GM21423 (cell line): ENCODE measurements around the gene CYP46A1.

Experiments
- ATAC-seq: cut with Tn5 transposase; IDR thresholded peaks from one replicate; pipeline ENCODE4 v1.9.1; 2021; ENCODE audit warnings: mild to moderate bottlenecking, moderate library complexity; ENCODE audit not compliant: unreplicated experiment

The CYP46A1 gene

DNA sequence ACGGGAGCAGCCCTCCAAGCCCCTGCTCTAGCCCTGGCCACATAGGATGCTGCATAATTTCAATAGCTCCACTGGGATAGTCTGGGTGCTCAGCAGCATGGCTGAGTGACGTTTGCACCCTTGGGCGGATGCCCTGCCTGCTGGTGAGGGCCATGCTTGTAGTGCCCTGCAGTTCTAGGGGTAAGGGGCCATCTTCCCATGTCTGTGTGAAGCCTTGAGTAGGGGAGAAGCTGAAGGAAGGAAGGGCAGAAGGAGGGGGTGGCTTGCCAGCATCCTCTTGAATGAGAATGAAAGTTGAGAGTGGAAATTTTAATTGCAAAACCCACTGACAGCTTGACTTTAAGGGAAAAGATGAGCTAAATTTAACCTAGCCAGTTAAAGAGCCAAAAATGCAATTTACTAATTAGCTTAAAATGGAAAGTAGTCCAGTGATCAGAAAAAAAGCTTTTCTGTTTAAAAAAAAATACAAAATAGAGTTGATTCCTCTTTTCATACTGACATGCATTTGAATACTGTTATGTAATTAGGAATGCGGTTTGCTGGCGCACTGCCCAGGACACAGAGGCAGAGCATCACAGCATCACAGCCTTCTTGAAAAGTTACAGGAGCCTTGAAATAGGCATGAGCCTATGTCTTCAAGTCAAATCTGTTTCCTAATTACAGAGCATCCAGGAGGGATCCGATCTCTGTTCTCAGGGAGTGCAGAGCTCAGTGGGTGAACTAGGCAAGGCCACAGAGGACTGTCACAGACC, 90.6 kb downstream of the CYP46A1 start:
- no peak for ATAC-seq

- ATAC-seq: no peak
These were observed 91.3 kb downstream of the CYP46A1 start for GRCh38 chr14:99775351-99775750.
